Fibroblast of the aortic adventitia (primary cell): ENCODE data around the gene DGCR6. TPM values are rescaled to one million over a fixed set of nuclear protein-coding genes. Genes with fewer than 3 reads are reported as not detected.
"Not testable (repeated sequence)": the region's sequence is repeated elsewhere in the genome, so short reads cannot be mapped to it uniquely, and the experiment has no call there.

ENCODE experiments used
- DNase-seq: peaks from one replicate; pipeline ENCODE4 v3.0.0-alpha.2; 2010; ENCODE audit warnings: low read depth
- H3K4me3 ChIP-seq: 2 replicates; pipeline ENCODE4 v1.5.1; 2011; ENCODE audit warnings: low read depth, mild to moderate bottlenecking, control low read depth, low read length, moderate library complexity
- CTCF ChIP-seq: IDR thresholded peaks from 2 replicates; pipeline ENCODE4 v1.5.1; 2011; ENCODE audit warnings: mild to moderate bottlenecking, low read length, control low read depth, inconsistent platforms; ENCODE audit not compliant: insufficient read depth
- total RNA-seq: library from RNA; depleted of rRNA; stranded (reverse); fragments of >200 nt; gene quantifications from 2 replicates; pipeline ENCODE4 v1.2.3, GENCODE V29; 2012; ENCODE audit warnings: low replicate concordance

DGCR6 gene
- 1.8 and 5.7 TPM in 2 replicates for total RNA-seq

GRCh38 chr22:18905540-18906409 lies at the start of gene DGCR6:
DGCR6 (plus strand) TSS chr22:18906320; CDS start chr22:18906375, 55 bp downstream.
- no peak for TF ChIP-seq CTCF
- H3K4me3 ChIP-seq: no peak within 1 kb of the TSS
- no peak for DNase-seq

GRCh38 chr22:18859314-18859713 lies 46.8 kb upstream of the DGCR6 start:
- DNase-seq, H3K4me3 ChIP-seq: not testable (repeated sequence)

GRCh38 chr22:18881260-18881659 lies 24.9 kb upstream of the DGCR6 start:
- not testable (repeated sequence) for H3K4me3 ChIP-seq, DNase-seq

GRCh38 chr22:18884465-18884864 lies 21.7 kb upstream of the DGCR6 start:
- not testable (repeated sequence) for H3K4me3 ChIP-seq, DNase-seq

GRCh38 chr22:18888115-18888514 lies 18.0 kb upstream of the DGCR6 start:
- DNase-seq: no peak
- TF ChIP-seq CTCF: no peak

GRCh38 chr22:18890510-18891192 lies 15.5 kb upstream of the DGCR6 start:
- DNase-seq, H3K4me3 ChIP-seq: not testable (repeated sequence)

More at GRCh38 chr22:18888115-18888514, 18.0 kb upstream of the DGCR6 start:
- H3K4me3 ChIP-seq: no peak overlapping the region

GRCh38 chr22:18893775-18894174 lies 12.3 kb upstream of the DGCR6 start:
- not testable (repeated sequence) for DNase-seq, H3K4me3 ChIP-seq

GRCh38 chr22:18896037-18896657 lies 10.0 kb upstream of the DGCR6 start:
- H3K4me3 ChIP-seq, DNase-seq: not testable (repeated sequence)

GRCh38 chr22:18906410-18906745 lies 258 bp downstream of the DGCR6 start:
- not testable (repeated sequence) for DNase-seq, H3K4me3 ChIP-seq

GRCh38 chr22:18906896-18907295 lies 776 bp downstream of the DGCR6 start:
- no peak for DNase-seq
- H3K4me3 ChIP-seq: no peak overlapping the region
- TF ChIP-seq CTCF: no peak
